ENCODE results near the gene UCK1.
"Not testable (repeated sequence)": the region's sequence is repeated elsewhere in the genome, so short reads cannot be mapped to it uniquely, and the experiment has no call there.

DNA sequence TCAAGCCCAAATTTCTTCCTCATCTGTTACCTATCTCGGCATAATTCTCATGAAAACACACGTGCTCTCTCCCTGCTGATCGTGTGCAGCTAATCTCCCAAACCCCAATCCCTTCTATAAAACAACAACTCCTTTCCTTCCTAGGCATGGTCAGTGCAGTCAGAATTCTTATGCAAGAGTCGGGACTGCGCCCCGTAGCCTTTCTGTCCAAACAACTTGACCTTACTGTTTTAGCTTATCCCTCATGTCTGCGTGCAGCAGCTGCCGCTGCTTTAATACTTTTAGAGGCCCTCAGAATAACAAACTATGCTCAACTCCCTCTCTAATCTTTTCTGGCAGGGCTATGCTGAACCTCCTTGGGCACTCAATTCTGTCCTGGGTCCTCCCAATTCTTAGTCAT, 19.4 kb upstream of the UCK1 start:
- not testable (repeated sequence) for TF ChIP-seq CTCF, POLR2A (IDR thresholded peaks at IDR 0.05)

Measured in esophagus squamous epithelium (tissue), 4 donors.